IPS-20b (cell line): ENCODE data around the gene LTN1.
"Not testable (repeated sequence)": the region's sequence is repeated elsewhere in the genome, so short reads cannot be mapped to it uniquely, and the experiment has no call there.

Experiments
- H3K27ac ChIP-seq: one replicate; pipeline ENCODE4 v1.5.1; 2013; ENCODE audit warnings: low read length
- H3K27me3 ChIP-seq: 2 replicates; pipeline ENCODE4 v1.6.1; 2013; ENCODE audit warnings: mild to moderate bottlenecking, low read length, inconsistent platforms; ENCODE audit not compliant: insufficient read depth
- H3K36me3 ChIP-seq: 2 replicates; pipeline ENCODE4 v1.6.1; 2013; ENCODE audit warnings: low read depth, mild to moderate bottlenecking, inconsistent platforms, low read length, moderate library complexity; ENCODE audit not compliant: insufficient read depth
- H3K4me1 ChIP-seq: 2 replicates; pipeline ENCODE4 v1.6.1; 2013; ENCODE audit warnings: mild to moderate bottlenecking, control low read depth, inconsistent platforms, low read length, moderate library complexity; ENCODE audit not compliant: insufficient read depth
- H3K4me3 ChIP-seq: 2 replicates; pipeline ENCODE4 v1.5.1; 2013; ENCODE audit warnings: mild to moderate bottlenecking, low read length, inconsistent platforms
- H3K9ac ChIP-seq: 2 replicates; pipeline ENCODE4 v1.6.1; 2013; ENCODE audit warnings: low read depth, mild to moderate bottlenecking, inconsistent platforms, low read length, moderate library complexity
- H3K9me3 ChIP-seq: 2 replicates; pipeline ENCODE4 v1.6.1; 2013; ENCODE audit warnings: mild to moderate bottlenecking, low read depth, low read length, inconsistent platforms; ENCODE audit not compliant: insufficient read depth

The LTN1 gene

DNA sequence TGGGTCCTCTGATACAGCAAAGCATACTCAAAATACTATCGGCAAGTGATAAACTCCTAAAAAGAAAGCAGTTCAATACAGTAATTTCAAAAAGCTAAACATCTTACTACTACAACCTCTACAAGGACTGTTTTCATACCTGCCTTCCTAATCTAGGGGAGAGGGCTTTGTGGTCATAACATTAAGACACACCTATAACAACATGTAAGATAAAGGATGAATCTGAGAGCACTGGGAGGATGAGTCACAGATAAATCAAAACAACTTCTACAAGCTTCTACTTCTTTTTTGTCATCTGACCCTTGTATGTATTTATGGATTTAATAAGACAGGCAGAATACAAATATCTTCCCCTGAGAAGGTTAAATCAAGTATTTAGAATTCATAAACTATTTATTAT, 40.0 kb downstream of the LTN1 start:
- Histone ChIP-seq H3K36me3 (peaks cover 63% of the 10 kb centered on the region), H3K27me3 (no peaks in the 10 kb centered on the region), H3K27ac (no peak overlapping the region), H3K9ac (no peak overlapping the region), H3K4me3 (no peak overlapping the region), H3K4me1 (no peaks in the 10 kb centered on the region), H3K9me3 (no peaks in the 10 kb centered on the region)

- Histone ChIP-seq H3K4me3 (no peak overlapping the region), H3K9me3 (no peaks in the 10 kb centered on the region), H3K4me1 (no peaks in the 10 kb centered on the region), H3K36me3 (peaks cover 65% of the 10 kb centered on the region), H3K27ac (no peak overlapping the region), H3K27me3 (no peaks in the 10 kb centered on the region), H3K9ac (no peak overlapping the region)
Measured at GRCh38 chr21:28949318-28949717, 43.4 kb downstream of the LTN1 start.

- H3K27ac ChIP-seq: no peak overlapping the region
- H3K36me3 ChIP-seq: peaks cover 68% of the 10 kb centered on the region
- H3K4me3 ChIP-seq: no peak overlapping the region
- H3K9me3 ChIP-seq: no peaks in the 10 kb centered on the region
- H3K9ac ChIP-seq: no peak overlapping the region
- H3K4me1 ChIP-seq: no peaks in the 10 kb centered on the region
- no peaks in the 10 kb centered on the region for H3K27me3 ChIP-seq
Measured at GRCh38 chr21:28944296-28944695, 48.4 kb downstream of the LTN1 start.

DNA sequence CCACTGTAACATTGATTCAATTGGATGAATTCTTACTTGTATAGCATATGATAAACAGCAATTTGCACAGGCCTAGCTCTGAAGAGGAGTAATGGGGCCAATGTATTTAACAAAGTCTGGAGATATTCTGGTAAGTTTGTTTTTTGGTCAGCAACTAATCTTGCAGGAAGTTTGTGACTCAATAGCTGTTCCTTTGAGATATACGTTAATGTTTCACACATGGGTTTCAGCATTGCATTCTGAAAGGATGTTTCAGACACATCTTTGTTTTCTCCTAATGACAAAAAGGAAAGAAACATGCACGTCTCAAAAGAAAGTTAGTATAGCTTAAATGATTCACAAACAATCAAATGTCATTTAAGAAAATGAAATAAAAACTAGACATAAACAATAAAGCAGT, 49.0 kb downstream of the LTN1 start:
- Histone ChIP-seq H3K36me3 (peaks cover 72% of the 10 kb centered on the region), H3K4me1 (no peaks in the 10 kb centered on the region), H3K9ac (no peak overlapping the region), H3K4me3 (no peak overlapping the region), H3K27me3 (no peaks in the 10 kb centered on the region), H3K9me3 (no peaks in the 10 kb centered on the region), H3K27ac (no peak overlapping the region)

- Histone ChIP-seq H3K36me3 (peaks cover 62% of the 10 kb centered on the region), H3K9ac (no peak overlapping the region), H3K4me3 (no peak overlapping the region), H3K9me3 (no peaks in the 10 kb centered on the region), H3K27me3 (no peaks in the 10 kb centered on the region), H3K4me1 (no peaks in the 10 kb centered on the region), H3K27ac (no peak overlapping the region)
Measured at GRCh38 chr21:28938726-28939125, 54.0 kb downstream of the LTN1 start.

- Histone ChIP-seq H3K4me1 (no peaks in the 10 kb centered on the region), H3K36me3 (peaks cover 55% of the 10 kb centered on the region), H3K27ac (no peak overlapping the region), H3K9me3 (no peaks in the 10 kb centered on the region), H3K27me3 (no peaks in the 10 kb centered on the region), H3K9ac (no peak overlapping the region), H3K4me3 (no peak overlapping the region)
Measured at GRCh38 chr21:28937737-28938136, 54.9 kb downstream of the LTN1 start.

- H3K9me3 ChIP-seq: no peaks in the 10 kb centered on the region
- H3K4me1 ChIP-seq: no peaks in the 10 kb centered on the region
- H3K27me3 ChIP-seq: no peaks in the 10 kb centered on the region
- H3K36me3 ChIP-seq: peaks cover 47% of the 10 kb centered on the region
- no peak overlapping the region for H3K27ac ChIP-seq
- no peak overlapping the region for H3K9ac ChIP-seq
- no peak overlapping the region for H3K4me3 ChIP-seq
Measured at GRCh38 chr21:28936721-28937120, 56.0 kb downstream of the LTN1 start.

DNA sequence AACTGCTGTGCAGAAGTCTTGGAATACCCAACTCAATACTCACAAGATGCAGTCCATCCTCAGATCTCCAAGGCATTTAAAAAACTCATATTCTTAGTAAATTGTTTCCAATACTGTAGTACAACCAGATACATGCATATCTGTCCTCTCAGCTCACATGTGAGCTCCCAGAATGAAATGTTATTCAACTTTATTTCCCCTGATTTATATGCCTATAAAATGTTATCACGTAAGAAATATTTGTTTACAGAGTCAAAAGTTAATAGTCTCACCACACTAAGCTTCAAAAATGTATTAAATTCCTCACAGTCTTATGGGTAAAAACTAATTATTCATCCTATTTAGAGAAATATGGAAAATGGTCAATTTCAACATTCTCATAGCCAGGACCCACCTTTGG, 56.6 kb downstream of the LTN1 start:
- no peak overlapping the region for H3K27ac ChIP-seq
- H3K9me3 ChIP-seq: no peaks in the 10 kb centered on the region
- no peak overlapping the region for H3K9ac ChIP-seq
- H3K4me1 ChIP-seq: no peaks in the 10 kb centered on the region
- H3K36me3 ChIP-seq: peaks cover 41% of the 10 kb centered on the region
- H3K4me3 ChIP-seq: no peak overlapping the region
- no peaks in the 10 kb centered on the region for H3K27me3 ChIP-seq

DNA sequence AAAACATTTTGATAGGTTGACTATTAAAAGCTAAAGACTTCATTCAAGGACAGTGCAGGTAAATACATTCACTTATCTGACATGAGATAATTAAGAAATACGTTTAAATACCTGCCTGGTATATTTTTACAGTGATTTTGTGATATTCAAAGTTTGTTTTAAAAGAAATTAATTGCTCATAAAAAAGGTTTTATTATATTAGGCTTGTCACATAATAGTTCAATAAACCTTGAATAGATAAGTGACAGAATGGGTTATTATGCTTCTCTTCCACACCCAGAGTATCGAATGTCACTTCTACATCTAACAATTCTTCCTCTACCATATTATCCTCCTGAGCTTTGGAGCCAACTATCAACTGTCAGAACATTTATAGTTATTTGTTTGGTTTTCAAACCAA, 60.0 kb downstream of the LTN1 start:
- Histone ChIP-seq H3K27ac (no peak overlapping the region), H3K36me3 (peaks cover 33% of the 10 kb centered on the region), H3K9ac (no peak overlapping the region), H3K27me3 (no peaks in the 10 kb centered on the region), H3K4me1 (no peaks in the 10 kb centered on the region), H3K4me3 (no peak overlapping the region), H3K9me3 (no peaks in the 10 kb centered on the region)

GRCh38 chr21:28931708-28932372, 60.8 kb downstream of the LTN1 start:
- H3K27ac ChIP-seq, H3K9ac ChIP-seq, H3K4me3 ChIP-seq, H3K9me3 ChIP-seq, H3K4me1 ChIP-seq, H3K27me3 ChIP-seq: not testable (repeated sequence)
- peaks cover 33% of the 10 kb centered on the region for H3K36me3 ChIP-seq

GRCh38 chr21:28928578-28929420, 63.9 kb downstream of the LTN1 start:
- Histone ChIP-seq H3K9me3 (no peaks in the 10 kb centered on the region), H3K4me1 (peaks cover 3% of the 10 kb centered on the region; the same call in 1 of the 2 replicates), H3K9ac (no peak overlapping the region), H3K4me3 (no peak overlapping the region), H3K27ac (no peak overlapping the region), H3K36me3 (peaks cover 11% of the 10 kb centered on the region), H3K27me3 (no peaks in the 10 kb centered on the region)

- Histone ChIP-seq H3K4me3 (no peak overlapping the region), H3K36me3 (peaks cover 8% of the 10 kb centered on the region; the same call in 1 of the 2 replicates), H3K9ac (no peak overlapping the region), H3K27me3 (no peaks in the 10 kb centered on the region), H3K4me1 (peaks cover 16% of the 10 kb centered on the region), H3K9me3 (no peaks in the 10 kb centered on the region), H3K27ac (no peak overlapping the region)
Measured at GRCh38 chr21:28927130-28927529, 65.5 kb downstream of the LTN1 start.
